A549 (cell line): Measurements from ENCODE around the gene SCAMP3. TPM values are rescaled to one million over a fixed set of nuclear protein-coding genes. Genes with fewer than 3 reads are reported as not detected.
A peak's percentile ranks its signal among the peaks of the same experiment; 100 is the strongest.

Source experiments
- ATAC-seq, 2 experiments: fragments of 200-7000 bp in 1 of 2; fragments of >200 bp in 1 of 2; cut with Nextera tagmentation in 1 of 2; cut with Tn5 transposase in 1 of 2; 3 replicates each; pipeline versions ENCODE4 v1.8.0 to v1.9.1; 2018 to 2020; ENCODE audit warnings: mild to moderate bottlenecking in 1 of 2, moderate library complexity in 1 of 2
- CTCF ChIA-PET: fragments of 300-600 bp; sonication (Branson Sonifier 250); formaldehyde crosslinking; extraction: SDS; loops from one replicate; lab custom pipeline; 2021; ENCODE audit warnings: antibody characterized with exemption, inconsistent platforms; lab: Yijun Ruan, JAX
- POLR2A ChIA-PET: fragments of 350-600 bp; formaldehyde crosslinking; extraction: SDS; loops from one replicate; lab custom pipeline; 2021; ENCODE audit warnings: antibody characterized with exemption, inconsistent platforms; lab: Yijun Ruan, JAX
- DNase-seq, 2 experiments: peaks; one replicate each; pipeline versions ENCODE4 v3.0.0 to v3.0.0-alpha.2; 2011 to 2016; ENCODE audit warnings: low read depth in 1 of 2, low spot score in 1 of 2
- FAIRE-seq: peaks from 2 replicates; lab custom pipeline; 2011; peaks lifted over from hg19 to GRCh38; lab: Jason Lieb, UNC
- H3K27ac ChIP-seq, 2 experiments: fragments of >200 bp; sonication (Bioruptor Twin); formaldehyde crosslinking; 3 replicates each; pipeline ENCODE4 v1.5.1; 2016 to 2017
- H3K4me1 ChIP-seq: fragments of >200 bp; sonication (Bioruptor Twin); formaldehyde crosslinking; 3 replicates; pipeline ENCODE4 v1.6.1; 2016
- H3K4me2 ChIP-seq: fragments of >200 bp; sonication (Bioruptor Twin); formaldehyde crosslinking; 3 replicates; pipeline ENCODE4 v1.6.1; 2016
- H3K4me3 ChIP-seq: fragments of >200 bp; sonication (Bioruptor Twin); formaldehyde crosslinking; 3 replicates; pipeline ENCODE4 v1.5.1; 2016
- H3K9me3 ChIP-seq: fragments of >200 bp; sonication (Bioruptor Twin); formaldehyde crosslinking; 3 replicates; pipeline ENCODE4 v1.6.1; 2016
- BCL3 ChIP-seq: fragments of >200 bp; sonication (Bioruptor Twin); formaldehyde crosslinking; IDR thresholded peaks from 3 replicates; pipeline ENCODE4 v1.6.1; 2016
- BHLHE40 ChIP-seq: IDR thresholded peaks from 2 replicates; pipeline ENCODE4 v1.6.1; 2012; ENCODE audit warnings: low read depth, low read length, inconsistent platforms
- CBX2 ChIP-seq: fragments of 200-600 bp; sonication (generic); IDR thresholded peaks from 2 replicates; pipeline ENCODE4 v1.6.1; 2016; ENCODE audit warnings: low read depth, mild to moderate bottlenecking, borderline replicate concordance
- E2F6 ChIP-seq: IDR thresholded peaks from 2 replicates; pipeline ENCODE4 v1.6.1; 2012; ENCODE audit warnings: low read depth, borderline replicate concordance
- EHF ChIP-seq: fragments of 250-450 bp; sonication (Bioruptor Pico); IDR thresholded peaks from 2 replicates; pipeline ENCODE4 v1.5.0; 2020; ENCODE audit warnings: mild to moderate bottlenecking
- ESRRA ChIP-seq: fragments of 150-350 bp; IDR thresholded peaks from 2 replicates; pipeline ENCODE4 v1.6.1; 2014; ENCODE audit warnings: mild to moderate bottlenecking, low read length, borderline replicate concordance
- FOSB ChIP-seq: fragments of 250-450 bp; sonication (Bioruptor Pico); IDR thresholded peaks from 2 replicates; pipeline ENCODE4 v1.5.0; 2020; ENCODE audit warnings: mild to moderate bottlenecking, moderate library complexity
- HDAC2 ChIP-seq: fragments of 200-600 bp; sonication (generic); IDR thresholded peaks from 2 replicates; pipeline ENCODE4 v1.6.1; 2016
- HES2 ChIP-seq: fragments of >200 bp; sonication (Bioruptor Twin); formaldehyde crosslinking; IDR thresholded peaks from 2 replicates; pipeline ENCODE4 v1.6.1; 2016
- HMGXB4 ChIP-seq: fragments of 250-450 bp; sonication (Bioruptor Pico); IDR thresholded peaks from 2 replicates; pipeline ENCODE4 v1.5.0; 2021; ENCODE audit warnings: mild to moderate bottlenecking, moderate library complexity, borderline replicate concordance
- HOXB5 ChIP-seq: fragments of 250-450 bp; sonication (Bioruptor Pico); IDR thresholded peaks from 2 replicates; pipeline ENCODE4 v1.5.0; 2020; ENCODE audit warnings: mild to moderate bottlenecking, moderate library complexity
- JUN ChIP-seq, 2 experiments: fragments of >200 bp; sonication (Bioruptor Twin); formaldehyde crosslinking; IDR thresholded peaks; 2 replicates in 1 of 2; 3 replicates in 1 of 2; pipeline ENCODE4 v1.6.1; 2016 to 2017
- KDM1A ChIP-seq: fragments of 200-600 bp; sonication (generic); IDR thresholded peaks from 2 replicates; pipeline ENCODE4 v1.6.1; 2016; ENCODE audit warnings: low read depth, mild to moderate bottlenecking
- KDM5A ChIP-seq: fragments of 200-600 bp; sonication (generic); IDR thresholded peaks from 2 replicates; pipeline ENCODE4 v1.6.1; 2016; ENCODE audit warnings: antibody characterized with exemption, mild to moderate bottlenecking
- MAX ChIP-seq: IDR thresholded peaks from 2 replicates; pipeline ENCODE4 v1.6.1; 2012
- MAZ ChIP-seq: fragments of 150-350 bp; IDR thresholded peaks from 2 replicates; pipeline ENCODE4 v1.6.1; 2014; ENCODE audit warnings: antibody characterized with exemption, low read depth, low read length, borderline replicate concordance
- PBX3 ChIP-seq: IDR thresholded peaks from 2 replicates; pipeline ENCODE4 v1.6.1; 2012
- PHF8 ChIP-seq: fragments of 200-600 bp; sonication (generic); IDR thresholded peaks from 2 replicates; pipeline ENCODE4 v1.6.1; 2016; ENCODE audit warnings: low read depth, mild to moderate bottlenecking, antibody characterized with exemption, moderate library complexity, borderline replicate concordance
- POLR2A ChIP-seq: IDR thresholded peaks from 2 replicates; pipeline ENCODE4 v1.6.1; 2012; ENCODE audit warnings: mild to moderate bottlenecking, low read length
- RNF2 ChIP-seq: fragments of 200-600 bp; sonication (generic); IDR thresholded peaks from 2 replicates; pipeline ENCODE4 v1.6.1; 2016; ENCODE audit warnings: low read depth, mild to moderate bottlenecking, antibody characterized with exemption, moderate library complexity, borderline replicate concordance
- SMC3 ChIP-seq: fragments of >200 bp; sonication (Bioruptor Twin); formaldehyde crosslinking; IDR thresholded peaks from 3 replicates; pipeline ENCODE4 v1.6.1; 2018; ENCODE audit warnings: inconsistent platforms
- TFCP2L1 ChIP-seq: fragments of 250-450 bp; sonication (Bioruptor Pico); IDR thresholded peaks from 2 replicates; pipeline ENCODE4 v1.5.0; 2021; ENCODE audit warnings: mild to moderate bottlenecking
- USF2 ChIP-seq: fragments of 450-650 bp; IDR thresholded peaks from 2 replicates; pipeline ENCODE4 v1.6.1; 2014; ENCODE audit warnings: antibody characterized with exemption
- ZSCAN20 ChIP-seq: fragments of 250-450 bp; sonication (Bioruptor Pico); IDR thresholded peaks from 2 replicates; pipeline ENCODE4 v1.8.0; 2022; ENCODE audit warnings: mild to moderate bottlenecking, moderate library complexity
- WGBS: methylation state at CpG from one replicate; pipeline ENCODE4 v1.1.6; 2017; ENCODE audit errors: missing lambda C conversion rate; 5-methylcytosine and 5-hydroxymethylcytosine counted together
- polyA plus RNA-seq, 4 experiments: library from polyadenylated mRNA; depleted of rRNA in 3 of 4; stranded (reverse); fragments of >200 nt; fragmentation: RNase III in 1 of 4; extraction: RNeasy Plus Mini Kit Qiagen cat#74134 plus additional on column Dnase treatment in 1 of 4; gene quantifications; 2 replicates in 3 of 4; 3 replicates in 1 of 4; pipeline ENCODE4 v1.2.3, GENCODE V29; 2011 to 2017

Gene SCAMP3
- polyA plus RNA-seq, 2 of the 4 experiments (the other 2 are of a cell fraction), result 75.9 to 135 TPM

GRCh38 chr1:155228096-155228427 lies 34.1 kb downstream of the SCAMP3 start:
- 81% methylated on average over 9 of the region's 9 CpGs for WGBS
- ATAC-seq (no peak), DNase-seq (no peak), FAIRE-seq (no peak)
- peak overlapping the region; percentile 69 for H3K4me2 ChIP-seq
- no peaks in the 10 kb centered on the region for H3K9me3 ChIP-seq
- H3K4me3 ChIP-seq, result peak overlapping the region; percentile 23
- H3K27ac ChIP-seq, result peak overlapping the region; percentile 78 to 89
- H3K4me1 ChIP-seq, result peaks cover 41% of the 10 kb centered on the region
- POLR2A ChIA-PET, result interaction anchor here (0.8 to 1.8 kb wide), 2 partner anchors 34 to 53 kb away, joined by 3 to 12 read pairs; no protein-coding TSS in a partner anchor
- CTCF ChIA-PET, result interaction anchor here (1.1 to 6.6 kb wide), 6 partner anchors 8 to 52 kb away, joined by 3 to 96 read pairs (median 6); partner anchors contain the start of genes MTX1 and THBS3
- TF ChIP-seq USF2 (no peak; the same call in 1 of the 2 replicates), TFCP2L1 (no peak), HMGXB4 (CRISPR knock-in tag) (no peak), EHF (CRISPR knock-in tag) (no peak), CBX2 (no peak), BHLHE40 (no peak), MAX (no peak), ESRRA (no peak), ZSCAN20 (CRISPR knock-in tag) (no peak), HOXB5 (no peak), HES2 (no peak), SMC3 (no peak), KDM5A (no peak)

GRCh38 chr1:155227261-155228095 lies 34.7 kb downstream of the SCAMP3 start:
- peaks cover 43% of the 10 kb centered on the region for H3K4me1 ChIP-seq
- FAIRE-seq, result no peak
- no peaks in the 10 kb centered on the region for H3K9me3 ChIP-seq
- DNase-seq, result peak; percentile 99 to 100
- TF ChIP-seq HMGXB4 (CRISPR knock-in tag), result no peak
- peak; percentile 76 for TF ChIP-seq MAX
- TF ChIP-seq BCL3, result peak; percentile 84; the same call in 2 of the 3 replicates
- peak; percentile 97 for TF ChIP-seq E2F6
- peak; percentile 89 for TF ChIP-seq PBX3
- TF ChIP-seq KDM1A, result no peak
- TF ChIP-seq POLR2A, result peak; percentile 82
- TF ChIP-seq JUN (IDR thresholded peaks at IDR 0.05), result peak in 1 of 2 experiments; percentile 68; a peak in 1 of 5 replicates
- TF ChIP-seq FOSB (CRISPR knock-in tag), result no peak
- TF ChIP-seq MAZ, result 0 out of 2 replicates have a peak, but pooled peaks have one; percentile 6
- TF ChIP-seq PHF8, result peak; percentile 75
- TF ChIP-seq HDAC2, result no peak
- TF ChIP-seq RNF2, result 0 out of 2 replicates have a peak, but pooled peaks have one; percentile 38
- H3K4me2 ChIP-seq, result peak overlapping the region; percentile 84
- 4% methylated on average over 42 of the region's 42 CpGs for WGBS
- H3K4me3 ChIP-seq, result peak overlapping the region; percentile 57
- H3K27ac ChIP-seq, result peak overlapping the region; percentile 88 to 90
- ATAC-seq, result peak; percentile 94 to 97
- CTCF ChIA-PET, result interaction anchor here (0.9 to 6.6 kb wide), 14 partner anchors 9 to 421 kb away, joined by 3 to 96 read pairs (median 4); partner anchors contain the start of genes KRTCAP2, MTX1, THBS3 and TRIM46
- POLR2A ChIA-PET, result interaction anchor here (0.7 to 1.8 kb wide), 3 partner anchors 18 to 33 kb away, joined by 3 to 12 read pairs (median 4); no protein-coding TSS in a partner anchor
